T-helper 22 cell (primary cell): ENCODE results near the gene ZNF93.
A peak's percentile ranks its signal among the peaks of the same experiment; 100 is the strongest.
"Not testable (repeated sequence)": the region's sequence is repeated elsewhere in the genome, so short reads cannot be mapped to it uniquely, and the experiment has no call there.

ENCODE experiments used
- DNase-seq: peaks from one replicate; pipeline ENCODE4 v3.0.0-alpha.2; 2020; ENCODE audit warnings: low read depth

Gene ZNF93

DNA sequence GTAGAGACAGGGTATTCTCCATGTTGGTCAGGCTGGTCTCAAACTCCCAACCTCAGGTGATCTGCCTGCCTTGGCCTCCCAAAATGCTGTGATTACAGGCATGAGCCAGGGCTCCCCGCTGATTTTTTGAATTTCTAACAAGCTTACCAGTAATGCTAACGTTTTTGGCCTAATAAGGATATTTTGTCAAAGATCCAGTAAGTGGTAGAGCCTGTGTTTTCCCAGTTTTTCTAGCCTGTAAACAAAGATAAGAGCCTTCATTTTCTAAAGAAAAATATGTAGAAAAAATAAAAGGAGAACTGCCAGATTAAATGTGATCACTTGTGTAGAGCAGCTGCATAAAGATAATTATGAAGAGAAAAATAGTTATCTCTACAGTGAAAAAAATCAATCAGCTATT, 37.7 kb downstream of the ZNF93 start:
- DNase-seq: no peak

DNA sequence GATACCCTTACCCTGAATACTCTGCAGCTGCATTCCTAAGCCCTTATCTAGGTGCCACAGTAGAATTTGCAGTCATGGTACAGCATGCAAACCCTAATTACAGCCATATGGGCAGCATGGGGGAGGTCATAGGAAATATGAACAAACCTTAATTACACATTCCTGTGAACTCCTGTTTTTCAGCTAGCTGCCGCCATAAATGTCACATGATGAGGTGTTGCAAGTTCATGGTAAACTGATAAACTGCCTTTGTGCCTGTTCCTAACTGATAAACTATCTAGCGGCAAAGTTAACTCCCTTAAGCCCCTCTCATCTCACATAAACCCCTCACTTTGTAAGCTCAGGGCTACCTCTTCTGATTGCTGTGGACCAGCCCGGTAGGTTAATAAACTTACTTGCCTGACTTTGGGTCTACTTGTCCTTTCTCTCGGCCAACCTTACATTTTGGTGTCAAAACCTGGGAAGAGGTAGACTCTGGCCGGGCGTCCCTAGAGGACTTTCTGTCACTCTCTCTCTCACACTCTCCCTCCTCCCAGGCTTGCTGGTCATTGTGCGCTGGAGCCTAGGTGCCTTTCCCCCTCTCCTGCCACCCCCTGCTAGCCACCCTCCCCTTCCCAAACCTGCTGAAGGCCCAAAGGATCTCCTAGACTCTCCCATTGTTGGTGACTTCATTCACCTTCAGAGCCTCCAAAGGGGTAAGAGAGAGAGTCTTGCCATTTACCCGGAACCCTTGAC, 43.3 kb downstream of the ZNF93 start:
- no peak for DNase-seq

DNA sequence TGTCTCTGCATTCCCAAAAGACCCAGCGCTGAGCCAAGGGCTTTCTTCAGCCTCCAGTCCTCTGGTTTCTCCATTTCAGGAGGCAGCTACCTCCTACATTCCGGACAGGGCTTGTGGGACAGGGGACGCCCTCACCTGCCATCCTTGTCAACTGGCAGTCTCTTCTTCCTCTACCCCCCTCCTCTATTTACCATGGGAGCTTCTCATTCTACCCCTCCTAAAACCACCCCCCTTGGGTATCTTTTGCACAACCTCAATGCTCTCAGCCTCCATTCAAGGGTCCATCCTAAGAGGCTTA, 43.8 kb downstream of the ZNF93 start:
- no peak for DNase-seq

DNA sequence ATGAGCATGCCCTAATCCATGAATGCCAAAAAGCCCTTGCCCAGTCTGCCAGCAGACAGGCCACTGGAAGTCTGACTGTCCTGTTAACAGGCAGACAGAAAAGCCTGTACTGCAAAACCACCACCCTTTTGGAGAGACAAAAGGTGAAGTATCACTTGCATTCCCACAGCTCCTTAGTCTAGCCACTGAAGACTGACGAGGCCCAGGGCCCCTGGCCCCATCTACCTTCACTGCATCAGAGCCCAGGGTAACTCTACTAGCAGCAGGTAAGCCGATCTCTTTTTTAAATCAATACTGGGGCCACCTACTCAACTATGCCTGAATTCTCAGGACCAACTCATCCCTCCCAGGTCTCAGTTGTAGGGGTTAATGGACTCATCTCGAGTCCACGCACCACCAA, 45.5 kb downstream of the ZNF93 start:
- no peak for DNase-seq

DNA sequence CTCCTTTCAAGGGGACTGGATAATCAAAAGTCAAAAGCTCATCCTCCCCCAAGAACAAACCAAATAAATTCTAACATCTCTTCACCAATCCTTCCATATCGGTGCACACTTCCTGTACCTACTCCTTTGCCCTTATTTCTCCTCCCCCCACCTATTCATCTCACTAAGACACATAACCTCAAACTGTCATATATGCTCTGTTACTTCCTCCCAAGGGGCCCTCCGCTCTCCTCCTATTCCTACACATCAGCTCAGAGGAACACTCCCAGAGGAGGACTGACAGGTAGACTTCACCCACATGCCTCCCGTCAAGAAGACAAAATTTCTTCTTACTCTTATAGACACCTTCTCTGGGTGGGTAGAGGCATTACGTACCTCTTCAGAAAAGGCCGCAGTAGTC, 48.1 kb downstream of the ZNF93 start:
- no peak for DNase-seq

DNA sequence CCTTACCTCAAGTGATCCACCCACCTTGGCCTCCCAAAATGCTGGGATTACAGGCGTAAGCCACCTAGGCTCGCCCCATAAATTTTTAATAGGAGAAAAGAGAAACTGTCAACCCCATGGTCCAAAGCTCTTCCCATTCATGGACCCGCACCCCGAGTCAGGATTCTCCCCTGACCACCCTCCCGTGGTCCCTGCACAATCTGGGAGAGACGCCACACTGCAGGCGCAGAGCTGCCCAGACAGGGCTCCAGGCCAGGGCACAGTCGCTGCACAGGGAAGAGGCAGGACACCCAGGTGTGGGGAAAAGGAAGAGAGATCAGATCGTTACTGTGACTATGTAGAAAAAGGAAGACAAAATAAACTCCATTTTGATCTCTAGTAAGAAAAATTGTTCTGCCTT, 54.5 kb downstream of the ZNF93 start:
- DNase-seq: no peak

DNA sequence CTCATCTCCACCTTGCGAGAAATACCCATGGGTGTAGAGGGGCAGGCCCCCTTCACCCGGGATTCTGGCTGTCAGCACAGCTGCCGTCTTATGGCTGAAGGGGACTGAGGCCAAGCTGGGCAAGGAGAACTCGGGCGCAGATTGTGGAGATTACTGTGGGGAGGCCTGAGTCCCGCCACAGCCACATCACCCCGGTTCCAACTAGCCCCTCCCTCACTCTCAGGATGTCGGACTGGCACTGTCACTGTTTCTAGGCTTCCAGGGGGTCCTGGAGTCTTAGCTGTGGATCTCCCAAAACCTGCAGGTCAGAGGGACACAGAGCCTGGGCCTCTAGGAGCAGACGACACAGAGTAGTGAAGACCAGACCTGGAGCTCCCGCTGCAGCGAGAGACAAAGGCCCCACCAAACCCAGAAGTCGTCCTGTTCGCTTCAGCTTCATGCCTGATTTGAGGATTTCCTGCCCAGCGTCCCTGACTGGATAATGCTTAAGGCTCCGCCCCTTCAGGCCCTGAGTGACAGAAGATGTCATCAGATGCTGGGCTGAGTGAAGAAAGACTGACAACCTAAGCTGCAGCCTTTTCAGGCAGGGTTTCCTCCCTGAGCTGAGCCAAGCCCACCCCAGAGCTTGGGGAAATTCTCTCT, 55.8 kb downstream of the ZNF93 start:
- no peak for DNase-seq

DNA sequence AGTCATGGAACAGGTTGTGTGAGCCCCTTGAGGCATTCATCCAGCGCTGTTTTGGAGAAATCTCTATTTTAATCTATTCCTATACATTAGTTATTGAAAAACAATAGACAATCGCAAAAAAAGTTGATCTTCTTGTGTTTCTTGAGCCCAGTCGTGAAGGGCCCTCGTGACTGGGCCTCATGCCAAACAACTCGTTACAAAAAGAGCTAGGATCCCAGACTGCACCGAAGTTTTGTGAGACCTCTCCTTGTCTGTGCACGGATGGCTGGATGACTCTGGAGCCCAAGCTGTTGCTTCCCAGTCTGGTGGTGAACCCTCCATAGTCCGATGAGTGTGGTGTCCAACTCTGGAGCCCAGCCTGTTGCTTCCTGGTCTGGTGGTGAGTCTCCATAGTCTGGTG, 57.0 kb downstream of the ZNF93 start:
- DNase-seq: not testable (repeated sequence)

DNA sequence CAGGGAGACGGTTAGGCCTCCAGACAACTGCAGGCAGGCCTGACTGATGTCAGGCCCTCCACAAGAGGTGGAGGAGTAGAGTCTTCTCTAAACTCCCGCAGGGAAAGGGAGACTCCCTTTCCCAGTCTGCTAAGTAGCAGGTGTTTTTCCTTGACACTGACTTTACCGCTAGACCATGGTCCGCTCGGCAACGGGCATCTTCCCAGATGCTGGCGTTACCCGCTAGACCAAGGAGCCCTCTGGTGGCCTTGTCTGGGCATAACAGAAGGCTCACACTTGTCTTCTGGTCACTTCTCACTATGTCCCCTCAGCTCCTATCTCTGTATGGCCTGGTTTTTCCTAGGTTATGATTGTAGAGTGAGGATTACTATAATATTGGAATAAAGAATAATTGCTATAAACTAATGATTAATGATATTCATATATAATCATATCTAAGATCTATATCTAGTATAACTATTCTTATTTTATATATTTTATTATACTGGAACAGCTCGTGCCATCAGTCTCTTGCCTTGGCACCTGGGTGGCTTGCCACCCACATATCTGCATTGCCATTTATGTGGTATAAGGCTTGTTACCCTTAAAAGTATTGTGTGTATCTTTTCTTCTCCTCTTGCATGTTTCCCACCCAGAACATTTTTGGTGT, 58.5 kb downstream of the ZNF93 start:
- peak; percentile 7 for DNase-seq

DNA sequence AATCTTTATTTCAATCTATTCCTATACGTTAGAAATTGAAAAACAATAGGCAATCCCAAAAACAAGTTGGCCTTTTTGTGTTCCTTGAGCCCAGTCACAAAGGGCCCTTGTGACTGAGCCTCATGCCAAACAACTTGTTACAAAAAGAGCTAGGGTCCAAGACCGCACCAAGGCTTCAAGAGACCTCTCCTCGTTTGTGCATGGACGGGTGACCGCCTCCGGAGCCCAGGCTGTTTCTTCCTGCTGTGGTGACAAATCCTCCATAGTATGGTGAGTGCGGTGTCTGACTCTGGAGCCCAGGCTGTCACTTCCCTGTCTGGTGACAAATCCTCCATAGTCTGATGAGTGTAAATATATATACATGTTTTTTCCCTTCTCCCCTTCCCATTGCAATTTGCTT, 63.7 kb downstream of the ZNF93 start:
- DNase-seq: no peak

DNA sequence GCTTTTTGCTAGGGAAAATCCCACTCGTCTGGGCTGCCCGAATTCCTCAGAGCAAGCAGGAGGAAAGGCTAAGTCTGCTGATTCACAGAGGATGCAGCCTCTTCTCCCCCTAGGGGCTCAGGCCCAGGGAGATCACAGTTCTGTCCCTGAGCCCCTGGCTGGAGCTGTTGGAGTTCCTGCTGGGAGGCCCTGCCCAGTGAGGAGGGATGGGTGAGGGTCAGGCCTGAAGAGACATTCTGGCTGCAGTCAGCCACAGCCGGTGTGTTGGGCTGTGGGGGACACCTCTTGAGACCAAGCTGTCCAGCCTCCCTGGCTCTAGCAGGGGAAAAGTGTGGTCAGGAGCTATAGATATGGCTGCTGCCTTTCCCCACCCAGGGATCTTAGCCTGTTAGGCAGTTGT, 65.4 kb downstream of the ZNF93 start:
- not testable (repeated sequence) for DNase-seq

DNA sequence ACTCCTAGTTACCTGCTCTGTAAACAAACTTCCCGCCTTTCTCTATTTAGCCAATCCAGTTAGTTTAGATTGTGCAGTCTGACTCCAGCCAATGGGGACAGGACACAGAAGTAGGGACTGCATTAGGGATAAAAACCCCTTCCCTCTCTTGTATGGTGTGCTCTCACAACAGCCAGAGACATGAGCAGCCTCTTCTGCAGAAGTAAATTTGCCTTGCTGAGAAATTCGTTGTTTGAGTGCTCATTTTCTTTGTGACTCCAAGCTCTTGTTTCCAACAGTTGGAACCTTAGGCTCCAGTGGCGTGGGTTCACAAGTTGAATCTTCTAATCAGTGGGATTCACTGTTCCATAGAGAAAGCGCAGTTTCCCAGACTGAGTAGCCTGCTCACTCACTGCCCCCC, 66.1 kb downstream of the ZNF93 start:
- DNase-seq: no peak
